OCI-LY1 (cell line): ENCODE data around the gene SIRT4.
"Not testable (repeated sequence)": the region's sequence is repeated elsewhere in the genome, so short reads cannot be mapped to it uniquely, and the experiment has no call there.

Source experiments
- CTCF ChIP-seq: fragments of 200-600 bp; sonication (generic), shearing (Covaris generic); IDR thresholded peaks from 2 replicates; pipeline ENCODE4 v1.5.1; 2017; ENCODE audit warnings: mild to moderate bottlenecking, antibody characterized with exemption, low read length, moderate library complexity, mixed read lengths
- EZH2 ChIP-seq: fragments of 200-600 bp; sonication (generic), shearing (Covaris generic); IDR thresholded peaks from 2 replicates; pipeline ENCODE4 v1.8.0; 2017; ENCODE audit warnings: borderline replicate concordance, mixed run types, mild to moderate bottlenecking, antibody characterized with exemption, low read length, moderate library complexity, mixed read lengths

DNA sequence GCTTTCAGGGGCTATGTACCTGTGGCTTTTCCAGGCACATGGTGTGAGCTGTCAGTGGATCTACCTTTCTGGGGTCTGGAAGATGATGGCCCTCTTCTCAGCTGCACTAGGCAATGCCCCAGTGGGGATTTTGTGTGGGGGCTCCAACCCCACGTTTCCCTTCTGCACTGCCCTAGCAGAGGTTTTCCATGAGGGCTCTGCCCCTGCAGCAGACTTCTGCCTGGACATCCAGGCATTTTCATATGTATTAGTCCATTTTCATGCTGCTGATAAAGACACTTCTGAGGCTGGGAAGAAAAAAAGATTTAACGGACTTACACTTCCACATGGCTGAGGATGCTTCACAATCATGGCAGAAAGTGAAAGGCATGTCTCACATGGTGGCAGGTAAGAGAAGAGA is 34.3 kb downstream of the SIRT4 start:
- not testable (repeated sequence) for TF ChIP-seq EZH2, CTCF
